HCT116 (cell line): ENCODE measurements around the gene SERPINC1. TPM values are rescaled to one million over a fixed set of nuclear protein-coding genes. Genes with fewer than 3 reads are reported as not detected.

Experiments
- ATAC-seq: fragments of 200-7000 bp; cut with Tn5 transposase; 2 replicates; pipeline ENCODE4 v1.9.1; 2020; ENCODE audit warnings: mild to moderate bottlenecking, moderate library complexity
- BruUV-seq: library from RNA; stranded (reverse); fragments of 400-500 nt; replicated peaks from 2 replicates; lab custom pipeline; 2021; lab: Mats Ljungman, UMichigan
- CTCF ChIA-PET: fragments of 300-600 bp; sonication (Branson Sonifier 250); formaldehyde crosslinking; loops from one replicate; lab custom pipeline; 2021; ENCODE audit warnings: antibody characterized with exemption; lab: Charles Lee
- POLR2A ChIA-PET: fragments of 300-600, 350-600 bp; sonication (Branson Sonifier 250); formaldehyde crosslinking; loops from one replicate; lab custom pipeline; 2021; ENCODE audit warnings: antibody characterized with exemption; lab: Charles Lee
- RAD21 ChIA-PET, 2 experiments: fragments of 300-600 bp; sonication (Branson Sonifier 250); formaldehyde crosslinking; loops; one replicate each; lab custom pipeline; 2023; ENCODE audit warnings: low total read pairs in 2 of 2; ENCODE audit not compliant: uncharacterized antibody in 2 of 2, unreplicated experiment in 2 of 2, low non-redundant PET in 1 of 2; lab: Charles Lee
- DNase-seq: peaks from one replicate; pipeline ENCODE4 v3.0.0-alpha.2; 2010; ENCODE audit warnings: low read depth, low spot score
- H2AFZ ChIP-seq: fragments of 200-600 bp; shearing (Covaris generic), sonication (generic); 2 replicates; pipeline ENCODE4 v1.6.1; 2017; ENCODE audit warnings: low read depth, mixed run types, mixed read lengths, antibody characterized with exemption, low read length; ENCODE audit not compliant: poor library complexity, severe bottlenecking
- H3K27ac ChIP-seq: 2 replicates; pipeline ENCODE4 v1.5.1; 2012; ENCODE audit warnings: low read depth, low read length
- H3K27me3 ChIP-seq: fragments of 200-600 bp; sonication (generic); 2 replicates; pipeline ENCODE4 v1.6.1; 2016; ENCODE audit warnings: mixed run types, low read length, mixed read lengths; ENCODE audit not compliant: insufficient read depth
- H3K36me3 ChIP-seq, 2 experiments: fragments of 200-500 bp in 1 of 2; fragments of 200-600 bp in 1 of 2; sonication (Bioruptor generic) in 1 of 2; sonication (generic) in 1 of 2; 2 replicates each; pipeline versions ENCODE4 v1.5.1 to v1.6.1; 2014 to 2016; ENCODE audit warnings: low read length in 2 of 2, inconsistent platforms in 1 of 2, mixed read lengths in 1 of 2, mixed run types in 1 of 2; ENCODE audit not compliant: insufficient read depth in 2 of 2, control insufficient read depth in 1 of 2
- H3K4me1 ChIP-seq, 2 experiments: fragments of 200-600 bp in 1 of 2; sonication (generic) in 1 of 2; 2 replicates each; pipeline versions ENCODE4 v1.5.1 to v1.6.1; 2012 to 2017; ENCODE audit warnings: low read length in 2 of 2, inconsistent platforms in 1 of 2, mild to moderate bottlenecking in 1 of 2, mixed read lengths in 1 of 2, mixed run types in 1 of 2, moderate library complexity in 1 of 2; ENCODE audit not compliant: insufficient read depth in 2 of 2, control insufficient read depth in 1 of 2
- H3K4me2 ChIP-seq: fragments of 200-600 bp; sonication (generic); 2 replicates; pipeline ENCODE4 v1.6.1; 2017; ENCODE audit warnings: mixed run types, low read length, mixed read lengths
- H3K4me3 ChIP-seq, 2 experiments: fragments of 200-600 bp in 1 of 2; sonication (generic) in 1 of 2; replicated peaks in 1 of 2; 2 replicates each; pipeline ENCODE4 v1.5.1; 2011 to 2016; ENCODE audit warnings: low read length in 2 of 2, control low read depth in 1 of 2, low read depth in 1 of 2, mild to moderate bottlenecking in 1 of 2, mixed read lengths in 1 of 2, mixed run types in 1 of 2
- H3K79me2 ChIP-seq: fragments of 200-600 bp; sonication (generic); 2 replicates; pipeline ENCODE4 v1.6.1; 2017; ENCODE audit warnings: mild to moderate bottlenecking, mixed run types, low read length, moderate library complexity, mixed read lengths; ENCODE audit not compliant: insufficient read depth
- H3K9ac ChIP-seq: fragments of 200-600 bp; sonication (generic); 2 replicates; pipeline ENCODE4 v1.6.1; 2016; ENCODE audit warnings: low read length, mixed read lengths
- H3K9me2 ChIP-seq: fragments of 200-600 bp; sonication (generic), shearing (Covaris generic); 2 replicates; pipeline ENCODE4 v1.6.1; 2017; ENCODE audit warnings: mixed run types, mild to moderate bottlenecking, moderate library complexity; ENCODE audit not compliant: insufficient read depth
- H3K9me3 ChIP-seq, 2 experiments: fragments of 200-500 bp in 1 of 2; fragments of 200-600 bp in 1 of 2; sonication (Bioruptor generic) in 1 of 2; sonication (generic) in 1 of 2; 2 replicates each; pipeline ENCODE4 v1.6.1; 2014 to 2017; ENCODE audit warnings: low read length in 2 of 2, mixed read lengths in 2 of 2, inconsistent platforms in 1 of 2, low read depth in 1 of 2, mild to moderate bottlenecking in 1 of 2, mixed run types in 1 of 2, moderate library complexity in 1 of 2; ENCODE audit not compliant: control insufficient read depth in 1 of 2, insufficient read depth in 1 of 2
- H4K20me1 ChIP-seq: fragments of 200-600 bp; sonication (generic), shearing (Covaris generic); 2 replicates; pipeline ENCODE4 v1.6.1; 2017; ENCODE audit warnings: mixed run types, mild to moderate bottlenecking, moderate library complexity; ENCODE audit not compliant: insufficient read depth
- CEBPB ChIP-seq: IDR thresholded peaks from 2 replicates; pipeline ENCODE4 v1.6.1; 2012; ENCODE audit warnings: low read depth
- JUND ChIP-seq: IDR thresholded peaks from 2 replicates; pipeline ENCODE4 v1.6.1; 2012
- SRF ChIP-seq: IDR thresholded peaks from 2 replicates; pipeline ENCODE4 v1.6.1; 2012; ENCODE audit warnings: low read depth
- intact Hi-C: fragments of 100-400 bp; cut with micrococcal nuclease; formaldehyde crosslinking; loops from 2 replicates; pipeline ENCODE4 v1.10.0; 2022
- total RNA-seq: library from RNA; stranded (reverse); gene quantifications from one replicate; pipeline ENCODE4 v1.2.1, GENCODE V29; 2021; ENCODE audit not compliant: unreplicated experiment

SERPINC1 gene
- total RNA-seq, 1 experiment from 2014 or later: 0.61 TPM

DNA sequence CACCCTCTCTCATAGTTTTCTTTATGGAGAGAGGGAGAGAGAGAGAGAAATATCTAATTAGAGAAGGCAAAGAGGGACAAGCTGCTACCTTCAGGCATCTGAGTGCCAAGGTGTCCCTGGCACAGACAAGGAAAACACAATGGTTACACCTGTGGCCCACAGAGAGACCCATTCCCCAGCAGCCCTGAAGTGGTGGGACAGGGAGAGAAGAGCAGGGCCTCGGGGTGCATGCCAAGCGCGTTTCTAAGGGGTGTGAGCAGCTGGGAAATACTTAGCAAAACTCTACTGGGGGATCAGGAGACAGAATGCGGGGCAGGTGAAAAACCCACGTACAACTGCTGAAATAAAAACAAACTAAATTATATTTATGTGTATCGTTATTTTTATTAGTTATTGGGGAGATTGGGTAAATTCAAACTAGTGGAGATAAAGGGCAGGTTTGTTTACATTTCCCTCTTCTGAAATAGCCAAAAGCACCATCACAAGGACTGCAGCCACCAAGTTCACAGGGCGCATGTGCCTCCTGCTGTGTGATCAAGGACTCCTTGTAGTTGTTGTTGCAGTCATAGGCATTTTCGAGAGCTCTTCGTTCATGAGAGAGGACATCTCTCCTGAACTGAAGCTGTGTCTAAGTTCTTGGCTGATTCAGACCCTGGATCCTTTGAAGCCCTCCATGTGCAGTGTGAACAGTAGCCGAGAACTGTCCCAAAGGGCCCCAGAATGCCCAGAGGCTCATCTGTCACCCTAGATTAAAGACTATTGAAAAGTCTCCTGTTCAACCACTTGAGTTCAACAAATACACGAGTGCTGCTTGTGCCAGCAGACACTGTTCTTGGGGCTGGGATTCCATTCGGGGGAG, 737 bp upstream of the SERPINC1 start:
- Histone ChIP-seq H3K4me1 (no peaks in the 10 kb centered on the region), H3K27me3 (no peaks in the 10 kb centered on the region), H4K20me1 (no peaks in the 10 kb centered on the region), H3K9me2 (no peaks in the 10 kb centered on the region), H3K4me3 (no peak overlapping the region), H2AFZ (no peak overlapping the region), H3K79me2 (no peaks in the 10 kb centered on the region), H3K27ac (no peak overlapping the region), H3K9me3 (no peaks in the 10 kb centered on the region), H3K36me3 (no peaks in the 10 kb centered on the region), H3K9ac (no peak overlapping the region), H3K4me2 (no peak overlapping the region)
- POLR2A ChIA-PET: no interaction called here
- DNase-seq (no peak), ATAC-seq (no peak)
- TF ChIP-seq CEBPB (no peak), JUND (no peak)
- intact Hi-C loops: no loop called here
- no TSS peak for BruUV-seq
- RAD21 ChIA-PET: no interaction called here
- CTCF ChIA-PET: no interaction called here

GRCh38 chr1:173916667-173917066, 460 bp downstream of the SERPINC1 start:
- POLR2A ChIA-PET: no interaction called here
- CTCF ChIA-PET: no interaction called here
- no peak for ATAC-seq

More at GRCh38 chr1:173916667-173917066, 460 bp downstream of the SERPINC1 start:
- no peak overlapping the region for H3K9ac ChIP-seq
- no peaks in the 10 kb centered on the region for H3K9me2 ChIP-seq
- H2AFZ ChIP-seq: no peak overlapping the region
- BruUV-seq: no TSS peak
- no peaks in the 10 kb centered on the region for H4K20me1 ChIP-seq
- H3K79me2 ChIP-seq: no peaks in the 10 kb centered on the region
- DNase-seq: no peak
- no peak overlapping the region for H3K4me2 ChIP-seq
- no peaks in the 10 kb centered on the region for H3K9me3 ChIP-seq
- RAD21 ChIA-PET: no interaction called here
- no peaks in the 10 kb centered on the region for H3K4me1 ChIP-seq
- H3K27me3 ChIP-seq: no peaks in the 10 kb centered on the region
- H3K36me3 ChIP-seq: no peaks in the 10 kb centered on the region
- TF ChIP-seq SRF: no peak
- intact Hi-C loops: no loop called here
- no peak overlapping the region for H3K27ac ChIP-seq
- H3K4me3 ChIP-seq: no peak overlapping the region
